Breast epithelium (tissue), 3 donors: ENCODE measurements around the gene KYNU.

Source experiments
- CTCF ChIP-seq, 3 donors: fragments of 450-650 bp; IDR thresholded peaks; one replicate each; pipeline ENCODE4 v1.5.1; 2016 to 2017; ENCODE audit warnings: antibody characterized with exemption in 3 of 3, mild to moderate bottlenecking in 3 of 3, moderate library complexity in 3 of 3
- POLR2A ChIP-seq: fragments of 450-650 bp; IDR thresholded peaks from one replicate; pipeline ENCODE4 v1.6.1; 2016; ENCODE audit warnings: antibody characterized with exemption, mild to moderate bottlenecking, moderate library complexity
- POLR2AphosphoS5 ChIP-seq, 3 donors: sonication (generic); formaldehyde crosslinking; IDR thresholded peaks; one replicate each; pipeline ENCODE4 v1.6.1; 2017; ENCODE audit warnings: antibody characterized with exemption in 3 of 3

GRCh38 chr2:142865924-142866323 is 11.5 kb upstream of the KYNU start:
- TF ChIP-seq CTCF (IDR thresholded peaks at IDR 0.05) (no peak), POLR2A (no peak), POLR2AphosphoS5 (IDR thresholded peaks at IDR 0.05) (no peak)
